Neural cell (in vitro differentiated cells): ENCODE data around the gene DDX1.
A peak's percentile ranks its signal among the peaks of the same experiment; 100 is the strongest.

Source experiments
- CTCF ChIP-seq: fragments of 450-650 bp; IDR thresholded peaks from 2 replicates; pipeline ENCODE4 v1.5.1; 2014; ENCODE audit warnings: antibody characterized with exemption, mild to moderate bottlenecking, moderate library complexity; ENCODE audit not compliant: poor library complexity, severe bottlenecking
- EP300 ChIP-seq: fragments of 450-650 bp; conservative IDR thresholded peaks from 2 replicates; pipeline ENCODE4 v1.6.1; 2014; ENCODE audit warnings: antibody characterized with exemption, mild to moderate bottlenecking, moderate library complexity; ENCODE audit not compliant: poor library complexity, severe bottlenecking
- EZH2 ChIP-seq: fragments of 200-600, 300-800 bp; shearing (Covaris generic), sonication (generic); IDR thresholded peaks from 2 replicates; pipeline ENCODE4 v1.6.1; 2014; ENCODE audit warnings: antibody characterized with exemption, low read length, borderline replicate concordance, mild to moderate bottlenecking; ENCODE audit not compliant: insufficient read depth, poor library complexity, severe bottlenecking
- MXI1 ChIP-seq: fragments of 450-650 bp; conservative IDR thresholded peaks from 2 replicates; pipeline ENCODE4 v1.6.1; 2014; ENCODE audit warnings: antibody characterized with exemption, mild to moderate bottlenecking; ENCODE audit not compliant: poor library complexity, severe bottlenecking
- POLR2AphosphoS5 ChIP-seq: IDR thresholded peaks from 2 replicates; pipeline ENCODE4 v1.6.1; 2012
- RAD21 ChIP-seq: fragments of 450-650 bp; conservative IDR thresholded peaks from 2 replicates; pipeline ENCODE4 v1.6.1; 2014; ENCODE audit warnings: antibody characterized with exemption, mild to moderate bottlenecking, moderate library complexity
- REST ChIP-seq: IDR thresholded peaks from 2 replicates; pipeline ENCODE4 v1.6.1; 2012; ENCODE audit warnings: borderline replicate concordance
- SMC3 ChIP-seq: fragments of 450-650 bp; conservative IDR thresholded peaks from 2 replicates; pipeline ENCODE4 v1.6.1; 2014; ENCODE audit warnings: antibody characterized with exemption, mild to moderate bottlenecking, moderate library complexity; ENCODE audit not compliant: poor library complexity
- TAF1 ChIP-seq: IDR thresholded peaks from 2 replicates; pipeline ENCODE4 v1.6.1; 2012; ENCODE audit warnings: low read depth

GRCh38 chr2:15645720-15646385 lies 54.2 kb downstream of the DDX1 start:
- peak; percentile 22 for TF ChIP-seq EP300
- TF ChIP-seq CTCF, result no peak
- TF ChIP-seq POLR2AphosphoS5, result peak; percentile 22
- TF ChIP-seq EZH2, result no peak
- TF ChIP-seq REST, result no peak
- TF ChIP-seq MXI1, result no peak
- no peak for TF ChIP-seq RAD21
- no peak for TF ChIP-seq SMC3
- no peak for TF ChIP-seq TAF1
